ENCODE measurements around the gene SSTR4.

Gene SSTR4

DNA sequence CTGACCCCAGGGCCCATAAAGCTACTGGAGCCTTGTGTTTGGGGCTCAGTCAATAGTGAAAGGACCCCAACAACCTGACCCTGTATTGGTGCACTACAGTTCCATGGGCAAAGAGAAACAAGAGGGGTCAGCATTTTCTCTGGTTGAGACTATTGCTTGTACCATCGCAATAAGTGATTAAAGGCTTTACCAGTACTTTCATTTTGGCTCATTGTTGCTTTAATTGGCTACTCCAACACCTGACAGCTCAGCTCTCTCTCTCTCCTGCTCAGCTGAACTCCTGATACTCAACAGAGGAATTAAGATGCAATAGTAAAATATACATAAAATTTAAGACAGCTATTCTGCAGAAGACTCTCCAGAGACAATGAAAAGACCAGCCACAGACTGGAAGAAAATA is 33.2 kb downstream of the SSTR4 start:
- DNase-seq: no peak

DNA sequence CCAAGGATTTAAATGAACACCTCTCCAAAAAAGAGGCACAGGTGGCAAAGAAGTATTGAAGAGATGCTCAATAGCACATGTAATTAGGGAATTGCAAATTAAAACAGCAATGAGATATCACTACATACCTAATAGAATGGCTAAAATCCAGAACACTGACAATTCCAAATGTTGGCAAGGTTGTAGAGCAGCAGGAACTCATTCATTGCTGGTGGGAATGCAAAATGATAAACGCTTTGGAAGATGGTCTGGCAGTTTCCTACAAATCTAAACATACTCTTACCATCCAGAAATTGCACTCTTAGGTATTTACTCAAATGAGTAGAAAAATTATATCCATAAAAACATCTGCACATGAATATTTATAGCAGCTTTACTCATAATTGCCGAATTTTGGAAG is 34.0 kb downstream of the SSTR4 start:
- no peak for DNase-seq

DNA sequence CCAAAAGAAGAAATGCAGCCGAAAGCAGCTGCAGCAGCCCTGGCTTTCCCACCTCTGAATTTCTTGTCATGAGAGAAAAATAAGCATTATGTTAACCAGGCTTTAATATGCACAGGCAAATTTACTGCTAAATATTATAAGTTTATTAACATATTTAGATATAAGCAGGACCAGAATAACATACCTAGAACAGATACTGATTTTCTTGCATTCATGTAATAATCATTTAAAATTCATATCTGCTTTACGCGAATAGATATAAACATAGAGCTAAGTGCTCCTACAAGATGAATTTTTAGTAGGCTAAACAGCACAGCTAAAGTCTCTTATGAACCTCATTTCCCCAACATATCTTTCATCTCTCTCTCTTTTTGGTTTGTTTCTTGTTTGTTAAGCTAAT is 36.3 kb downstream of the SSTR4 start:
- DNase-seq: no peak

DNA sequence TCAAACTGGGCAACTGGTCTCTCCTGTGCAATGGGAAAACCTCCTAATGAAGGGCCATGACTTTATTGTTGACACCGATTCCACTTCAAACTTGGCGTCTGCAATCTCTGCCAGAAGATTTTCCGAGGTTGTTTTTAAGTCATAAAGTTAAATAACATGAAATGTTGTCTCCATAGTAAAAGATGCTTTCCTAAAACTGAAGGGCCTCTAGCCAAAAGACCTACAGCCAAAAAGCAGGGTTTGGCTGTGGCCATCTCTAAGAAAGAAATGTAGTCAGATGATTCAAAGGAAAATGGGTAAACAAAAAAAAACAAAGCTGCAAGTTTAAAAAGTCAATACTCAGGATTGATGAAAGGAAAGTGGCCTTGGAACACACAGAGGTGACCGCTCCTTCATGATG is 36.9 kb downstream of the SSTR4 start:
- DNase-seq: no peak

DNA sequence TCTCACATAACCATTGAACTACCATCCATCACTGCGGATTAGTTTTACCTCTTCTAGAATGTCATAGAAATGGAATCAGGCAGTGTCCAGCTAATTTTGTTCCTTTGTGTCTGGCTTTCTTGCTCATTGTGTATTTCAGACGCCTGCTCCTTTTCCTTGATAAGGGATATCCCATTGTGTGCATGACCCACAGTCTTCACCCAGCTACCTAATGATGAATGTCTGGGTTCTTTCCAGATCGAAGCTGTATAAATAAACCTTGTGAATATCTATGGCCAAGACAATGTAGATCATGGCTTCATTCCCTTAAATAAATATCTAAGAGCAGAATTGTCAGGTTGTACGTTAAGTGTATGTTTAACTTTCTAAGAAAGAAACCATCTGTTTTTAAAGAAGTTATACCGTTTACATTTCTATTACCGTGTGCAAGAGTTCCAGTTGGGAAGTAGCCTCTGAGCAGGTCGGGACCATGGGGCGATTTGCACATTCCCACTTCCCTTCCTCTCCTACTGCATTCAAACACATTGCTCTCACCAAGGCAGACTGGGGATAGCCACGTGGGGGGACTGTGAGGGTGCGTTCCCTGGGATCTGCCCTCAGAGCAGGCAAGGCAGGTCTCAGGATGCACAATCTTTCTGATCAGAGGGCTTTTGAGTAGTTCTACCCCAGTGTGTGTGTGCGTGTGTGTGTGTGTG is 37.9 kb downstream of the SSTR4 start:
- DNase-seq: no peak

DNA sequence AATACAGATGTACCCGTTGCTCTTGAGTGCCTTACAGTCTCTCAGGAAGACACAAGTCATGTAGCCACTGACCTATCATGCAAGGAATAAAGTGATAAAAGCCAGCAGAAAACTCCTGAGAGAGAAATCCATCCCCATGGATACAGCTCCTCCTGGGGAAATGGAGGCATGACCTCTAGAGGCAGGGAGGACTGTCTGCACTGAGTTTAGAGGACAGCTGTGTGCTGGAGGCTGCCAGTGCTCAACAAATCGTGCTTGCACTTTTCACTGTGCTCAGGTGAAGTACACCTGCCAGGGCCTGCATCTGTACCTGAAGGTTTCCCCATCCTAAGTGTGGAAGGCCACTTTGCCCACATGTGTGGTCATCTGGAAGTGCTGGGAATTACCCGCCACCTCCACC is 38.9 kb downstream of the SSTR4 start:
- no peak for DNase-seq

DNA sequence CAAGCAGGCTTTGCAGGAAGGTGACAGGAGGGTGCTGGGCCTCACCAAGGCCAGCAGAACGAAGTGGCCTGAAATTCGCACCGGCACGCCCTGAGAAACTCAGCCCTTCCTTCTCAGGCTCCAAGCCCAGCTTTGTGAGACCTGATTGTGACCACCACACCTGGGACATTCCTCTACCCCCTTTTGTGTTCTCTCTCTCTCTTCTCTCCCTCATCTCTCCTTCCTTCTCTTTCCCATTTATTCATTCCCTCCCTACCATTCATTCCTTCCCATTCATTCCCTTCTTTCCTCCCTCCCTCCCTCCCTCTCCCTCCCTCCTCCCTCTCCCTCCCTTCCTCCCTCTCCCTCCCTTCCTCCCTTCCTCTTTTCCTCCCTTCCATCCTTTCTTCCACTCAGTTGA is 42.2 kb downstream of the SSTR4 start:
- no peak for DNase-seq

DNA sequence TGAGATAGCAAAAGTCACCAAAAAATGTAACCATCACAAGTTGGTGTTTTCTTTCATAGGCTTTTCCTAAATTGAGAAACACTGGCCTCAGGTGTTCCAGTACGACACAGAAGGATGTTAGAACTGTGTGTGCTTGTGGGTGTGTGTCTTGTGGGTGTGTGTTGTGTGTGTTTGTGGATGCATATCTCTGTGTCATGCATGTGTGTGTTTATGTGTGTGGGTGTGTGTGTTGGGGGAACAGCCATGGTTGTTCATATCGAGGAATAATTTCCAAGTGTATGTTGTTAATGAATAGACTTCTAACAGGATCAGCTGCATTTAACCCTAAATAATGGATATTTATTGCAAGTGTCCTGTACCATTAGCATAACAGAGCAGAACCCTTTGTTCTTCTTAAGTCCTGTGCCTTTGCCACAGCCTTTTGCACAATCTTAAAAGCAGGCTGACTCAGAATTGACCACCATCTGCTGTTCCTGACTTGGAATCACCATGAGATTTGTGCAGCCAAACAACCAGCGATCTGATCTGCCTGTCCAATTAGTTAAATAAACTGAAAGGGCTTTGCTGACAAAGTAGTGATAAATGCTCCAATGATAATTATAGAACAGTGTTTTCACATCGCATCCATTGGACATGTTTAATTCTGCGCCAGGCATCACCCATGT is 43.4 kb downstream of the SSTR4 start:
- no peak for DNase-seq

DNA sequence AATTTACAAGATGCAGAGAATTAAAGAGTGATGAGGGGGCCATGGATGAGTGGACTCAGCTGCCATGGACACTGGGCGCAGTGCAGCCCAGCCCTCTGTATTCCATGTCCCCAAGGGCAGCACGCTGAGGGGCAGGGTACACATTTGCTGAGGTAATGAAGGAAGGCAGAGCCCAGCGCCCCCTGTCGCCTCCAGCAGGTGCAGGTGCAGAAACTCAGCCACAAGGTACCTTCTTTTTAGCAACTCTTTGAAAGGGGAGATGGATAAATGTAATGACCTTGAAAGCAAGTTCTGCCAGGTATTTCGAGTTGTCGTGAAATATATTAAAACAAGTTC is 43.9 kb downstream of the SSTR4 start:
- DNase-seq: no peak

DNA sequence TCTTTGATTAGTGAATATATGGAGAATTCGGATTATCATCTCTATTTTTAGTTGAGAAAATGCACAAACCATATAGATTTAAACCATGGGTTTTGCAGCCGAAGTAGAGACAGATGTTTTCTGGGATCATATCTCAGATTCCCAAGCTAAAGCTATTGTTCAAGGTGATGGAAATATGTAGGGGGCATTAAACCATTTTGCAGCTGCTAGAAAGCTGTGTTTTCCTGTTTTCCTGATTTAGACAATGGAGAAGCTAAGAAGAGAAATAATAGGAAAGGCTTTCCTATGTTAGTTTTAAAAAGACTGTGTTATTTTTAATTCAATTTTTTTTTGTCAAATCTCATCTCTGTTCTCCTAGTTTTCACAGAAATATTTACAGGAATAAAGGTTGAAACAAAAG is 44.8 kb downstream of the SSTR4 start:
- no peak for DNase-seq

DNA sequence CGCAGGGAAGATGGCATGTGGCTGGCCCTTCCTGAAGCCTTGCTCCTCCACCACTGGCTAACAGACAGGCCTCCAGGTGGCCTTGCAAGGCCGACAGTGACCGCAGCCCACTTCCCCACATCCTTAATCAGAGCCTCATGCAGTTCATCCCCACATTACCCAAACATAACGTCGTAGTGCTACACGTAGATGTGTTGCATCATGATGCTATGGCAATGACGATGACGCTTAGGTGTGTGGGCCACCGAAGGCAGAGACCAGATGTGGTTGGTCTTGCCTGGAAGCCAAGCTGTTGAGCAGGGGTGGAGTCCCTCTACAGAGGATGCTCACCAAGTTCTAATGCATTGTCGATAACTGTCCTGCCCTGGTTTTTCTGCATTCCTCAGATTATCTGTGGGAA is 45.4 kb downstream of the SSTR4 start:
- no peak for DNase-seq

DNA sequence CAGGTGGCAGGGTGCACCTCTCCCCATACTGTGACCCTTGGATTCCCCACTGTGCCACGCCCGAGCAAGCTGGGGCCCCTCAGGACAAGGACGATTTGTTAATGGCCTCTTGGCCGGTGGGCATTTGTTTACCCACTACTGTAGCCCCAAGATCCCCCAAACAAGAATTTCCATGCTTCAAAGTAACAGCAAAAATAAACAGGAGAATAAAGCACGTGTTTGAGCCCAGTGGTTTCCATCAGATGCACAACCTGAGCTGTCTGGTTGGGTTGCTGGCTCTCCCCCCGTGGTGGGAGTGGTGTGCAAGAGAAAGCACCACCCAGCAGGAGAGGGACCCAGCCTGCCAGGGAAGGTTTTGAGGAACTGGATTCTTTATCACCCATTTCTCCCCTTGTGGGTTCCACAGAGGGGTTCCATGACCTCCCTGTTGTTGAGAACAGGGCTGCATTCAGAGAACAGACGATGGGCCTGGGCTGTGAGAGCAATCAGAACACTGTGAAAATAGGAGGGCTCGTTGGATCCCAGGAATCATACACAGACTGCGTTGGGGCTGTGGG is 46.2 kb downstream of the SSTR4 start:
- no peak for DNase-seq

DNA sequence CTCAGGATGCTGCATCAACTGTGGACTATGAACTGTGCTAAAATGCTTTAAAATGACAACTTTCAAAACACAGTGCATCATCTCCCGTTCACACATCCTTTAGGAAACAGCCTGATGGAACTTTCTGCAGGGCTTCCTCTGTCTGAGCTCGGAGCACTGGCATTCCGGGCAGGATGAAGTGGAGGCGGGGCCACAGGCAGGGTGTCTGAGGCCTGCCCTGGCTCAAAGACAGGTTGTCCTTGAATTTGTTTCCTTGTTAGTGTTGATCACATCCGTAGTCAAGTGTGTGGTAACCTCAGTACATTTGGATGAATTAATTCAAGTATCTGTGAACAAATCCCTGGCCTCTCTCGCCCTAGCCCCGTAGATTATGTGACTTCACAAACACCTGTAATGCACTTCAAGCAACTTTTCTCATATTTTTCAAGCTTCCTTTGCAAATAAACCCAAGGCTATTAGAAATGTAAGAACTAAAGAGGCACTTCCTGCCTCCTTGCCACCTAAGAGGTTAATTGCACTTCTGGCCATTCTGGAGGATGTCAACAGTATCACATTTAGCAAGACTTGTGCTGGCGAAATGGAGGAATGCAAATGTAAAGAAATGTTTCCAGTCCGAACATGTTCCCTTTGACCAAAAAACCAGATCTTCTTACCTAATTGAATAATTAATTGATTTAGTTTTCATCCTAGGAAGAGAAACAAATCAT is 47.9 kb downstream of the SSTR4 start:
- no peak for DNase-seq

DNA sequence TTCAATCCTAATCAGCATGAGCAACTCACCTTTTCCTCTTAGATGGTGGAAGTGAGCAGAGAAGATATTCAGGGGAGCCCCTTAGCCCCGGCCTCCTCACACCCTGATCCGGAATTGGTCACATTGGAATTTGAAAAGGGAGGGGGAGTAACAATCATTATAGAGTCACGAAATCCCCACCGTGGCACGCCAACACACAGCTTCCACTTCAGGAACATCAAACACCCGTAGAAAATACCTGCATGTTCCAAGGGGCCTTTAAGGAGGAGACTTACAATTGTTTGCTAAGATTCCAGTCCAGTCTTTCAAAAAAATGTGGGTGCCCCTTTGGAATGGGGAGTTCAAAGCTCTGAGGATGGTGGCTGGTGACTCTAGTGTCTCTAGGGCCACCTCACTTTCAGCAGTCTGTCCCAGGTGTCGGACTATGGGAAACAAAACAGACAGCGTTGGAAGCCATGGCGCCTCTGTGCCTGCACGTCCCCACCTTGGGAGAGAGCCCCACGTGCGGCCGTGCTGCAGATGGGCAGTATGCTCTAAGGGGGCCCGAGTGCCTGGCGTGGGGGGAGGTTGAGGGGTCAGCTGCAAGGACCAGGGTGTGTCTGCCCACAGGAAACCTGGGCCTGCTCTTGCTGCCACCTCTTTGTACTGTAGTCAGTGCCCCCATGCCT is 48.6 kb downstream of the SSTR4 start:
- DNase-seq: no peak

DNA sequence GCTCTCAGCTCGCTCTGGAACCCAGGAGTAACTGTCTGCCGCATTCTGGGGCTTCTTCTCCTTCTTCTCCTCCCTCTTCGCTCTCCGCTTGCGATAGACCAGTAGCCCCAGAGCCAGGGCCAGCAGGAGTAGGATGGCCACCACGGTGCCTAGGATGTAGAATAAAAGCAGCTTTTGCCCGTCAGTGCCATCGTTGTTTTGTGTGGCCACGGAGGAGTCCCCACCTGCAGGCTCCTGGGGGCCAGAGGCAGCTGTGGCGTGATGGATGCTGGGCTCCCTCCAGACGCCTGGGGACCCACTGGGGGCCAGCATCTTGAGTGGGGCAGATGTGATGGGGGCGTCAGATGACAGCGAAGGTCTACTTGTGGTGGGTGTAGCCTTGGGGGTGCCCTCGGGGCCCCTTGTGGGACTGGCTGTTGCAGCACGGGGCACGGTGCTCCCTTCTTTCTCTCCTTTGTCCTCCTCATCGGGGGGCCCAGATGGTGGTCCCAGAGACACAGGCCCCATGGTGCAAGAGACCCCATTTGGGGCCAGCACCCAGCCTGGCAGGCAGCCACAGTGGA is 49.3 kb downstream of the SSTR4 start:
- no peak for DNase-seq

DNA sequence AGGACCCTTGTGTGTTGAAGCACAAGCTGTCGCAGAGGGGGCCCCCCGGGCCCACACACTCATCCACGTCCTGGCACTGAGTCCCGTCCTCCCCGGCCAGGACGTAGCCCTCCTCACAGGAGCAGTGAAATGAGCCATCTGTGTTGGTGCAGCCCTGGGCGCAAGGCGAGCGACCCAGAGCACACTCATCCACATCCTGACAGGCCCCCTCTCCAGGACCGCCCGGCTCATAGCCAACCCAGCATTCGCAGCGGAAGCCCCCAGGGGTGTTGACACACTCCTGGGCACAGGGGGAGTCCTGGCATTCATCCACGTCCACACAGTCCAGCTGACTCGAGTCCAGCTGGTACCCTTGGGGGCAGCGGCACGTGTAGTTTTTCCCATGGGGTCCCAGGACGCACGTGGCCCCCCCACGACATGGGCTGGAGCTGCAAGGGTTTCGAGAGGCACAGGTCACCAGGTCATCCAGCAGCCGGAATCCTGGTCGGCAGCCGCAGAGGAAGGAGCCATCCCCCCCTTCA is 49.8 kb downstream of the SSTR4 start:
- DNase-seq: no peak

DNA sequence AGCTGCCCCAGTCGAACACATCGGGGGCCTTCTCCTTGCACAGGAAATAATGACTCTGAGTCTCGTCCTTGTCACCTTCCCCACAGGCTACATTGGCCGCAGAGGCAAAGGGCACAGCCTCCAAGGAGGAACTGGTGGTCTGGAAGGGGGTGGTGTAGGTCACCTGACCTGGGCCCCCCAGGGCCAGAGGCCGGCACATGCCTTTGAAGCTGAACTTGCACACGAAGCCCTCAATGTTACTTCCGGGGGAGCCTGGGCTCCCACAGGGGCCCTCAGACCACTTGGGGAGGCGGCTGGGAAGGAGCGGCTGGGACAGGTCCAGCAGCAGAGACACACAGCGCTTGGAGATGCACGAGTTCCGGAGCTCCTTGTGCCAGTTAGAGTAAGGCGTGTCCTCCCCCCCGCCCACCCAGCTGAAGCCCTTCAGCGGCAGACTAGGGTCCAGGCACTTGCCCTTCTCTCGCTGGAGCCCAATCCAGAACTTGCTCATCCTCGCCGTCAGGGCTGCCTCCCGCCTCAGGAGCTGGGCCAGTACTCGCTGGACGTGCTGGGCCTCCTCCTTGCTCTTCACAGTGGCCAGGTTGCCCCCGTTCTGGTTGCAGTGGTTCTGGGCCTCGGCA is 50.4 kb downstream of the SSTR4 start:
- no peak for DNase-seq

DNA sequence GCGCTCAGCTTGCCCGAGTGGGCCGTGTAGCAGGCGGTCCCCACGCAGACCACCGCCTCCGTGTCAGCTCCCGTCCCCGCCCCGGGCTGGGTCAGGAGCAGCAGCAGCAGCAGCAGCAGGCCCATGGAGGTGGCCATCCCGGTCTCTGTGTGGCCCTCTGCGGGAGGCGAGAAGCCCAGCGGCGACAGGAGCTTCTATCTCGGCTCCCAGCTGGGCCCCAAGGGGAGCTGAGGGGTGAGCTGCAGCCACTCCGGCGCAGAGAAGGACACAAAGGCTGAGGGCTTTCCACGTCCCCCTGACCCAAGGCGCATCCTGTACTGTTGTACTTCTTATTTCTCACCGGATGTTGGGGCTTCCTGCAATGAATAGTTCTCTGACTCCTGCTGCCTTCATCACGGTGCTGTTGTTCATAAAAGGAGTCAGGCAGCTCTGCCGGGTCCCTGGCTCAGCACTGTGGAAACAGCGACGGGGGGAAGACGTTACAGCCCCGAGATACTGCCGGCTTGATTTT is 51.0 kb downstream of the SSTR4 start, which contains the start of gene CD93:
CD93 (minus strand) TSS at position 269 of the 511 bp plus-strand sequence; CDS start at position 137, 132 bp downstream.
- no peak for DNase-seq

DNA sequence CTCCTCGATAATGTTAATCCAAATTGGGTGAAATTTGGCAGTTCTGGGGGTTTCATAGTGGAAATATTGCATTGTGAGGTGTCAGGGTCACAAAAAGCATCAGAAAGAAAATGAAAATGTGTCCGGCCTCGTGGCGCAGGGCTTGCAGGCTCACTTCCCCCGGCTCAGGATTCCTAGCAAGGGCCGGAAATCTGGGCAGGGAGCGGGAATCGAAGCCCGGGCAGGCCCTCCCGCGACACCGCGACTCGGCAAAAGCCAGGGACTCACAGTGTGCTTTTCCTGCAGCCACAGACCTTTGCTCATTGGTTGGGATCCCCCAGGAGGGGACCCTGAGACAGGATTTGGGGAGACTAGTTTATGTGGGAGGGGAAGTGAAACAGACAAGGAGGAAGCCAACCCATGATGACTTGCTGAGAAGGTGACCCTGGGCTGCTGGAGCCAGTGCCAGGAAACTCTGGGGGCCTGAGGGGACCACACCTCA is 51.9 kb downstream of the SSTR4 start:
- DNase-seq: no peak

DNA sequence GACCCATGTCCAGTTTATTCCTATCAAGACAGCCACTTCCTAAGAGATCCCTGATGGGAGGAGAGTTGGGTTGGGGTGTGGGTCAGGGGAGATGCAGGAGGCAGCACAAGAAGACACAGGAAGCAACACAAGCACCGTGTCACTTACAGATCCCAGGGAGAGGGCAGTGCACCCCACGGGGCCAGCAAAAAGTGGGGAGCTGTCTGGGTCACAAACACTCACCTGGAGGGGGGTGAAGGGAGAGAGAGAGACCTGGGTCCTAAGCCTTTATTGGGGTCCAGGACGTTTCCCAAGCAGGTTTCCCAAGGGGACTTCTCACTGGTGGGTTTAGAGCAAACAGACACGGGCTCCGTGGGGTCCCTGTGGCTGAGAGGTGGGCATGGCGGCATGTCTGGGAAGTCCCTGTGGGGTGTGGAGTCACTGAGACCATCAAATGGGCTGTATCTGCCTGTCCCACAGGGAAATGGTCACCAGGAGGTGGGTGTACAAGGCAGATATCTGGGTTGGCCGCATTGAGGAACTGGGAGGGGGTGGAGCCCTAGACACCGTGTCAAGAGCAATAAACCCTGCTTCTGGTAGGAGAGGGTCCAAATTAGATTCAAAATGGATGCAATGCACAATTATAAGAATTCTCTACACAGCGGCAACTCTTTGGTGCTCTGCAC is 52.6 kb downstream of the SSTR4 start:
- no peak for DNase-seq
